Measurements from ENCODE around the gene CLDN3.

DNA sequence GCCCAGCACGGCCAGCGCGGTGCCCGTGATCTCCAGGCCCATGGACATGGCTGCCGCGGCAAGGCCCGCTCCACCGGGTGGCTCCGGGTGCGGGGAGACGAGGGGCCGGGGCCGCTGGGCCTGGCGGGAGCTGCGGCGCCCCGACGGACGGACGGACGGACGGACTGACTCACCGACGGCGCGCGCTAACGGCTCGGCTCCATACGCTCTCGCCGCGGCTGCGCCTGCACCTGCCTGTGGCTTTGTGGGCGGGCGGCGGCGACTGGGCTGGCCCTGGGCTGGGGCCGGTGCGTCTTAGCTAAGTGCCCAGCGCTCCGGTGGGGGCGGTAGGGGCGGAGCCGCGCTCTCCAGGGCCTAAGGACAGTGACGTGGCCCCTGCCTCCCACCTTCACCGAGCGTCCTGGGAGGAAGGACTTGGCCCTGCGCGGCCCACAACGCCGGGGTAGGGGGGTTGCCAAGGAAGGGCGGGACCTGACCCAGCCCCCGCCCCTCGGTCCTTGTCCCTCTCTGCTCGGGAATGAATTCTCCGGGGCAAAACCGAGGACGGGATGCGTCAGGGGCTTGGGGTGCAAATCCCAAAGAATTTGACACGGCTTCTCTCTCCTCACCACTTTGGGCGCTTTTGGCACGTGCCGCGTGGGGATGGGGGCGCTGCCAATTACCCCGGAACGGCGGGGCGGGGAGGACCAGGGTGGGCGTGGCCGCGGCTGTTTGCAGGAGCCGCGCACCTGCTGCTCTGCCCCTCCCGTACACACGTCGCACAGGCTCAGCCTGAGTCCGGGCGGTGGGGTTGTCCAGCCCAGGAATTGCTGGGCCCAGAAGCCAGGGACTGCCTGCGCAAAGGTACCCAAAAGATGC lies at the start of gene CLDN3:
- TF ChIP-seq POLR2A (IDR thresholded peaks at IDR 0.05) = no peak
- TF ChIP-seq, protein P1, sequence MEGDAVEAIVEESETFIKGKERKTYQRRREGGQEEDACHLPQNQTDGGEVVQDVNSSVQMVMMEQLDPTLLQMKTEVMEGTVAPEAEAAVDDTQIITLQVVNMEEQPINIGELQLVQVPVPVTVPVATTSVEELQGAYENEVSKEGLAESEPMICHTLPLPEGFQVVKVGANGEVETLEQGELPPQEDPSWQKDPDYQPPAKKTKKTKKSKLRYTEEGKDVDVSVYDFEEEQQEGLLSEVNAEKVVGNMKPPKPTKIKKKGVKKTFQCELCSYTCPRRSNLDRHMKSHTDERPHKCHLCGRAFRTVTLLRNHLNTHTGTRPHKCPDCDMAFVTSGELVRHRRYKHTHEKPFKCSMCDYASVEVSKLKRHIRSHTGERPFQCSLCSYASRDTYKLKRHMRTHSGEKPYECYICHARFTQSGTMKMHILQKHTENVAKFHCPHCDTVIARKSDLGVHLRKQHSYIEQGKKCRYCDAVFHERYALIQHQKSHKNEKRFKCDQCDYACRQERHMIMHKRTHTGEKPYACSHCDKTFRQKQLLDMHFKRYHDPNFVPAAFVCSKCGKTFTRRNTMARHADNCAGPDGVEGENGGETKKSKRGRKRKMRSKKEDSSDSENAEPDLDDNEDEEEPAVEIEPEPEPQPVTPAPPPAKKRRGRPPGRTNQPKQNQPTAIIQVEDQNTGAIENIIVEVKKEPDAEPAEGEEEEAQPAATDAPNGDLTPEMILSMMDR (IDR thresholded peaks at IDR 0.05) = no peak
- no peak for TF ChIP-seq POLR2AphosphoS5 (IDR thresholded peaks at IDR 0.05; ENCODE audit: insufficient read depth in 1 of 2, low read depth in 1 of 2)

Data from vagina (tissue), 2 donors.